Colonic mucosa (tissue), 4 donors: ENCODE measurements around the gene ATG9B. TPM values are rescaled to one million over a fixed set of nuclear protein-coding genes. Genes with fewer than 3 reads are reported as not detected.

ENCODE experiments used
- DNase-seq: peaks from one replicate; pipeline ENCODE4 v3.0.0-alpha.2; 2020
- H3K27ac ChIP-seq: fragments of 200-600 bp; one replicate; pipeline ENCODE4 v1.8.0; 2021
- H3K27me3 ChIP-seq: fragments of 200-600 bp; one replicate; pipeline ENCODE4 v1.8.0; 2021
- H3K36me3 ChIP-seq: fragments of 200-600 bp; one replicate; pipeline ENCODE4 v1.8.0; 2021
- H3K4me1 ChIP-seq: fragments of 200-600 bp; one replicate; pipeline ENCODE4 v1.8.0; 2021; ENCODE audit warnings: mild to moderate bottlenecking
- H3K4me3 ChIP-seq: fragments of 200-600 bp; one replicate; pipeline ENCODE4 v1.8.0; 2021
- H3K9ac ChIP-seq, 2 donors: one replicate each; pipeline ENCODE4 v1.7.0; 2013; ENCODE audit warnings: control low read depth in 2 of 2, low read depth in 2 of 2, low read length in 2 of 2
- H3K9me3 ChIP-seq: fragments of 200-600 bp; one replicate; pipeline ENCODE4 v1.8.0; 2021
- intact Hi-C: fragments of 100-400 bp; cut with DNase I; formaldehyde crosslinking; loops from one replicate; pipeline ENCODE4 v1.14.1; 2022
- total RNA-seq, 2 donors: library from RNA; stranded (reverse); fragmentation: NEBNext Ultra II Directional in 1 of 2; extraction: Animal tissue kit (Norgen Biotek cat#: 25700) in 1 of 2; gene quantifications; one replicate each; pipeline ENCODE4 v1.2.1, GENCODE V29; 2021
- TF ChIP-seq, protein P1 (sequence below): fragments of 200-600 bp; IDR thresholded peaks from one replicate; pipeline ENCODE4 v1.8.0; 2022; ENCODE audit warnings: antibody characterized with exemption, mild to moderate bottlenecking
- donor health status: healthy.
- donor health status: DM: no; HTN: no; CAD: no.
- donor health status: DM: no; HTN: no; CAD: no.

Gene ATG9B
- total RNA-seq, 2 donors from 2014 or later, result 0.66 to 1.2 TPM

DNA sequence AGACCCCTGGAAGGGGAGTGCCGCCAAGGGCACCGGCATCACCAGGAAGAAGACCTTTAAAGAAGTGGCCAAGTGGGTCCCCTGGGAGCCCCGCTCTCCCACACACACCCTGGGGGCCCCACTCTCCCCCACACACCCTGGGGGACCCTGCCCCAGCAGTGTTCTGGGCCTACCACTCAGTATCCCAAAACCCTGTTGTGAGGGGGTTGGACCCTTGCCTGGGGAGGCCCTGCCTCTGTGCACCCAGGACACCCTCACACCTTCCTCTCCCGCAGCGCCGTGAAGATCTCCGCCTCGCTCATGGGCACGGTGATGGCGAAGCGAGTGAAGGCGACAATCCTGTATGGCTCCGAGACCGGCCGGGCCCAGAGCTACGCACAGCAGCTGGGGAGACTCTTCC lies 22.7 kb downstream of the ATG9B start:
- intact Hi-C loops, result no loop called here
- no peaks in the 10 kb centered on the region for H3K36me3 ChIP-seq
- H3K9ac ChIP-seq, result no peak overlapping the region
- DNase-seq, result no peak
- no peaks in the 10 kb centered on the region for H3K4me1 ChIP-seq
- H3K9me3 ChIP-seq, result no peaks in the 10 kb centered on the region
- H3K4me3 ChIP-seq, result no peak overlapping the region
- H3K27ac ChIP-seq, result no peak overlapping the region
- TF ChIP-seq, protein P1, sequence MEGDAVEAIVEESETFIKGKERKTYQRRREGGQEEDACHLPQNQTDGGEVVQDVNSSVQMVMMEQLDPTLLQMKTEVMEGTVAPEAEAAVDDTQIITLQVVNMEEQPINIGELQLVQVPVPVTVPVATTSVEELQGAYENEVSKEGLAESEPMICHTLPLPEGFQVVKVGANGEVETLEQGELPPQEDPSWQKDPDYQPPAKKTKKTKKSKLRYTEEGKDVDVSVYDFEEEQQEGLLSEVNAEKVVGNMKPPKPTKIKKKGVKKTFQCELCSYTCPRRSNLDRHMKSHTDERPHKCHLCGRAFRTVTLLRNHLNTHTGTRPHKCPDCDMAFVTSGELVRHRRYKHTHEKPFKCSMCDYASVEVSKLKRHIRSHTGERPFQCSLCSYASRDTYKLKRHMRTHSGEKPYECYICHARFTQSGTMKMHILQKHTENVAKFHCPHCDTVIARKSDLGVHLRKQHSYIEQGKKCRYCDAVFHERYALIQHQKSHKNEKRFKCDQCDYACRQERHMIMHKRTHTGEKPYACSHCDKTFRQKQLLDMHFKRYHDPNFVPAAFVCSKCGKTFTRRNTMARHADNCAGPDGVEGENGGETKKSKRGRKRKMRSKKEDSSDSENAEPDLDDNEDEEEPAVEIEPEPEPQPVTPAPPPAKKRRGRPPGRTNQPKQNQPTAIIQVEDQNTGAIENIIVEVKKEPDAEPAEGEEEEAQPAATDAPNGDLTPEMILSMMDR, result no peak
- no peaks in the 10 kb centered on the region for H3K27me3 ChIP-seq

DNA sequence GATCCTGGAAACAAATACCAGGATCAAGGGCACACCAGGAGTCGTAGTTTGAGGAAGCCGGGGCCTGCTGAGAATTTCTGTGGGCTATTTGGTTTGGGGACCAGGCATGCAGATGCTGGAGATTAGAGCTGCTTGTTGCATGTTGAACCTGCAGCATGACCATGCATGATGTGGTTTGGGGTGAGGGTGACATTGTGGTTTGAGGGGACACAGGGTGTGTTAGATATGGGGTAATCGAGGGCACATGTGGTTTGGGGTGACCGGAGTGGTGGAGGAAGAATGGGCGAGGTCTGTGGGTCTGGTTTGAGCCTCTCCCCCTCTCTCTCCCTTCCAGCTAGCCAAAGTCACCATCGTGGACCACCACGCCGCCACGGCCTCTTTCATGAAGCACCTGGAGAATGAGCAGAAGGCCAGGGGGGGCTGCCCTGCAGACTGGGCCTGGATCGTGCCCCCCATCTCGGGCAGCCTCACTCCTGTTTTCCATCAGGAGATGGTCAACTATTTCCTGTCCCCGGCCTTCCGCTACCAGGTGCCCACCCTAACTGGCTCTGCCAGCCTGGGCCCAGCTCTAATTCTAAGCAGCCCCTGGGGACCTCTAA lies 23.3 kb downstream of the ATG9B start:
- Histone ChIP-seq H3K4me3 (no peak overlapping the region), H3K4me1 (no peaks in the 10 kb centered on the region), H3K27ac (no peak overlapping the region), H3K27me3 (no peaks in the 10 kb centered on the region), H3K9me3 (no peaks in the 10 kb centered on the region), H3K36me3 (no peaks in the 10 kb centered on the region), H3K9ac (no peak overlapping the region)
- intact Hi-C loops, result no loop called here
- no peak for DNase-seq
- TF ChIP-seq, protein P1, result no peak

DNA sequence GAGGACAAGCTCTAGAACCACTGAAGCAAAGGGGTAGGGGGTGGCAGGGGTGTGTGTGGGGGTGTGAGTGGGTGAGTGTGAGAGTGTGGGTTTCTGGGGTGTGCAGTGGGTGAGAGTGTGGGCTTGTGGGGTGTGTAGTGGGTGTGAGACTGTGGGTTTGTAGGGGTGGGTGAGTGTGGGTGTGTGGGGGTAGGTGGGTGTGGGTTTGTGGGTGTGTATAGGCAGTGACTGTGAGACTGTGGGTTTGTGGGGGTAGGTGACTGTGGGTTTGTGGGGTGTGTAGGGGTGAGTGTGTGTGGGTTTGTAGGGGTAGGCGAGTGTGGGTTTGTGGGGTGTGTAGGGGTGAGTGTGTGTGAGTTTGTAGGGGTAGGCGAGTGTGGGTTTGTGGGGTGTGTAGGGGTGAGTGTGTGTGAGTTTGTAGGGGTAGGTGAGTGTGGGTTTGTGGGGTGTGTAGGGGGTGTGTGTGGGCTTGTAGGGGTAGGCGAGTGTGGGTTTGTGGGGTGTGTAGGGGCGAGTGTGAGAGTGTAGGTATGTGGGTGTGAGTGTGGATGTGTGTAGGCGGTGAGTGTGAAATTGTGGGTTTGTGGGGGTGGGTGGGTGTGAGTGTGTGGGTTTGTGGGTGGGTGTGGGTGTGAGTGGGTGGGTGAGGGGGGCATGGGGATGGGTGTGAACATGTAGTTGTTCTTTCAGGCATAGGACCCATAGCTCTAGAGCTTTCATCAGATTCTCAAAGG lies 24.6 kb downstream of the ATG9B start:
- no peaks in the 10 kb centered on the region for H3K4me1 ChIP-seq
- H3K27ac ChIP-seq, result no peak overlapping the region
- TF ChIP-seq, protein P1, result no peak
- no peak overlapping the region for H3K9ac ChIP-seq
- DNase-seq, result no peak
- H3K27me3 ChIP-seq, result no peaks in the 10 kb centered on the region
- no peak overlapping the region for H3K4me3 ChIP-seq
- no peaks in the 10 kb centered on the region for H3K36me3 ChIP-seq
- no peaks in the 10 kb centered on the region for H3K9me3 ChIP-seq
- intact Hi-C loops, result no loop called here

DNA sequence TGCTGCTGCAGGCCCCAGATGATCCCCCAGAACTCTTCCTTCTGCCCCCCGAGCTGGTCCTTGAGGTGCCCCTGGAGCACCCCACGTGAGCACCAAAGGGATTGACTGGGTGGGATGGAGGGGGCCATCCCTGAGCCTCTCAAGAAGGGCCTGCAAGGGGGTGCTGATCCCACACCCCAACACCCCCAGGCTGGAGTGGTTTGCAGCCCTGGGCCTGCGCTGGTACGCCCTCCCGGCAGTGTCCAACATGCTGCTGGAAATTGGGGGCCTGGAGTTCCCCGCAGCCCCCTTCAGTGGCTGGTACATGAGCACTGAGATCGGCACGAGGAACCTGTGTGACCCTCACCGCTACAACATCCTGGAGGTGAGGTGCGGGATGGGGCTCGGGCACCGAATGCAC lies 25.3 kb downstream of the ATG9B start:
- H3K4me3 ChIP-seq, result no peak overlapping the region
- DNase-seq, result no peak
- H3K4me1 ChIP-seq, result no peaks in the 10 kb centered on the region
- no peak overlapping the region for H3K9ac ChIP-seq
- no peaks in the 10 kb centered on the region for H3K9me3 ChIP-seq
- intact Hi-C loops, result no loop called here
- H3K36me3 ChIP-seq, result no peaks in the 10 kb centered on the region
- TF ChIP-seq, protein P1, result no peak
- no peaks in the 10 kb centered on the region for H3K27me3 ChIP-seq
- no peak overlapping the region for H3K27ac ChIP-seq

DNA sequence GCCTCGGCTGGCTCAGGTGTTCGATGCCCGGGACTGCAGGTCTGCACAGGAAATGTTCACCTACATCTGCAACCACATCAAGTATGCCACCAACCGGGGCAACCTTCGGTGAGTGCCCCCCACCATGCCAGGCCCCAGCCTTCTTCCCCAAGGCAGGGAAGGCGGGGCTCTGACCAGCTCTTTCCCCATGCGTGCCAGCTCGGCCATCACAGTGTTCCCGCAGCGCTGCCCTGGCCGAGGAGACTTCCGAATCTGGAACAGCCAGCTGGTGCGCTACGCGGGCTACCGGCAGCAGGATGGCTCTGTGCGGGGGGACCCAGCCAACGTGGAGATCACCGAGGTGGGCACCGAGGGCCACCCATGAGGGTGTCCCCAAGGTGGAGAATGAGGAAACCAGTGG lies 26.0 kb downstream of the ATG9B start:
- no peak for DNase-seq
- H3K9me3 ChIP-seq, result no peaks in the 10 kb centered on the region
- no peaks in the 10 kb centered on the region for H3K36me3 ChIP-seq
- no peaks in the 10 kb centered on the region for H3K4me1 ChIP-seq
- no peaks in the 10 kb centered on the region for H3K27me3 ChIP-seq
- intact Hi-C loops, result no loop called here
- TF ChIP-seq, protein P1, result no peak
- H3K27ac ChIP-seq, result no peak overlapping the region
- H3K4me3 ChIP-seq, result no peak overlapping the region
- H3K9ac ChIP-seq, result no peak overlapping the region
